HEK293T (cell line): Measurements from ENCODE around the gene EPN1.

Source experiments
- ARNT ChIP-seq: fragments of 450-650 bp; IDR thresholded peaks from 2 replicates; pipeline ENCODE4 v1.6.1; 2017; ENCODE audit warnings: mild to moderate bottlenecking
- BHLHE40 ChIP-seq: fragments of 450-650 bp; IDR thresholded peaks from 2 replicates; pipeline ENCODE4 v1.6.1; 2016; ENCODE audit warnings: mild to moderate bottlenecking, moderate library complexity, borderline replicate concordance
- FOXA1 ChIP-seq: fragments of 450-650 bp; IDR thresholded peaks from 2 replicates; pipeline ENCODE4 v1.6.1; 2016; ENCODE audit warnings: mild to moderate bottlenecking
- FOXK2 ChIP-seq: fragments of 450-650 bp; IDR thresholded peaks from 2 replicates; pipeline ENCODE4 v1.6.1; 2016; ENCODE audit warnings: mild to moderate bottlenecking
- FOXM1 ChIP-seq: fragments of 450-650 bp; IDR thresholded peaks from 2 replicates; pipeline ENCODE4 v1.6.1; 2017; ENCODE audit warnings: mild to moderate bottlenecking, borderline replicate concordance
- LEF1 ChIP-seq: fragments of 450-650 bp; IDR thresholded peaks from 2 replicates; pipeline ENCODE4 v1.6.1; 2017; ENCODE audit warnings: mild to moderate bottlenecking, borderline replicate concordance
- SP1 ChIP-seq: fragments of 450-650 bp; IDR thresholded peaks from 2 replicates; pipeline ENCODE4 v1.6.1; 2017
- SUZ12 ChIP-seq: fragments of 450-650 bp; IDR thresholded peaks from 2 replicates; pipeline ENCODE4 v1.6.1; 2016; ENCODE audit warnings: mild to moderate bottlenecking
- TARDBP ChIP-seq: fragments of 450-650 bp; IDR thresholded peaks from 2 replicates; pipeline ENCODE4 v1.6.1; 2016
- TF ChIP-seq, protein P1 (sequence below): fragments of 450-650 bp; IDR thresholded peaks from 2 replicates; pipeline ENCODE4 v1.6.1; 2016

GRCh38 chr19:55681131-55682092 lies 6.4 kb downstream of the EPN1 start:
- no peak for TF ChIP-seq ARNT
- no peak for TF ChIP-seq FOXK2
- TF ChIP-seq LEF1 = no peak
- no peak for TF ChIP-seq SP1
- TF ChIP-seq TARDBP = no peak
- TF ChIP-seq FOXA1 = no peak
- no peak for TF ChIP-seq SUZ12
- TF ChIP-seq FOXM1 = no peak
- no peak for TF ChIP-seq BHLHE40
- TF ChIP-seq, protein P1, sequence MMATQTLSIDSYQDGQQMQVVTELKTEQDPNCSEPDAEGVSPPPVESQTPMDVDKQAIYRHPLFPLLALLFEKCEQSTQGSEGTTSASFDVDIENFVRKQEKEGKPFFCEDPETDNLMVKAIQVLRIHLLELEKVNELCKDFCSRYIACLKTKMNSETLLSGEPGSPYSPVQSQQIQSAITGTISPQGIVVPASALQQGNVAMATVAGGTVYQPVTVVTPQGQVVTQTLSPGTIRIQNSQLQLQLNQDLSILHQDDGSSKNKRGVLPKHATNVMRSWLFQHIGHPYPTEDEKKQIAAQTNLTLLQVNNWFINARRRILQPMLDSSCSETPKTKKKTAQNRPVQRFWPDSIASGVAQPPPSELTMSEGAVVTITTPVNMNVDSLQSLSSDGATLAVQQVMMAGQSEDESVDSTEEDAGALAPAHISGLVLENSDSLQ = no peak
